KG1 (cell line): ENCODE results near the gene OSTF1.

ENCODE experiments used
- DNase-seq: peaks from one replicate; lab custom pipeline; 2025; lab: John Stamatoyannopoulos, UW

The OSTF1 gene

GRCh38 chr9:75087824-75088645, at the start of gene OSTF1, which contains the start of gene NMRK1:
Gene OSTF1, plus strand, starts transcription at chr9:75088514. Its CDS starts 179 bp downstream, at chr9:75088693.
Gene NMRK1, minus strand, starts transcription at chr9:75088155. Its CDS starts 5,040 bp downstream, at chr9:75083115.
- DNase-seq = peak; percentile 89

- no peak for DNase-seq
Observed at GRCh38 chr9:75039009-75039408, 49.3 kb upstream of the OSTF1 start.

GRCh38 chr9:75039801-75040200, 48.5 kb upstream of the OSTF1 start:
- no peak for DNase-seq

GRCh38 chr9:75041041-75041440, 47.3 kb upstream of the OSTF1 start:
- no peak for DNase-seq

GRCh38 chr9:75046725-75047345, 41.5 kb upstream of the OSTF1 start:
- DNase-seq = no peak

GRCh38 chr9:75047506-75047905, 40.8 kb upstream of the OSTF1 start:
- DNase-seq = no peak

GRCh38 chr9:75051285-75051684, 37.0 kb upstream of the OSTF1 start:
- no peak for DNase-seq

GRCh38 chr9:75053869-75054268, 34.4 kb upstream of the OSTF1 start:
- no peak for DNase-seq

- DNase-seq = no peak
Observed at GRCh38 chr9:75054368-75055001, 33.8 kb upstream of the OSTF1 start.

- DNase-seq = no peak
Observed at GRCh38 chr9:75061169-75061568, 27.1 kb upstream of the OSTF1 start.

GRCh38 chr9:75063556-75064305, 24.6 kb upstream of the OSTF1 start:
- DNase-seq = no peak

GRCh38 chr9:75064307-75065025, 23.8 kb upstream of the OSTF1 start:
- no peak for DNase-seq

GRCh38 chr9:75065510-75065909, 22.8 kb upstream of the OSTF1 start:
- no peak for DNase-seq

- no peak for DNase-seq
Observed at GRCh38 chr9:75067894-75068293, 20.4 kb upstream of the OSTF1 start.

- no peak for DNase-seq
Observed at GRCh38 chr9:75069171-75069570, 19.1 kb upstream of the OSTF1 start.

GRCh38 chr9:75071530-75072122, 16.7 kb upstream of the OSTF1 start:
- DNase-seq = no peak

- no peak for DNase-seq
Observed at GRCh38 chr9:75072895-75073294, 15.4 kb upstream of the OSTF1 start.

GRCh38 chr9:75081632-75082031, 6.7 kb upstream of the OSTF1 start:
- no peak for DNase-seq

- no peak for DNase-seq
Observed at GRCh38 chr9:75083188-75083970, 4.9 kb upstream of the OSTF1 start.

- DNase-seq = no peak
Observed at GRCh38 chr9:75084081-75084672, 4.1 kb upstream of the OSTF1 start.
